Upper lobe of right lung (tissue), 1 donor: ENCODE measurements around the gene DOCK10. TPM values are rescaled to one million over a fixed set of nuclear protein-coding genes. Genes with fewer than 3 reads are reported as not detected.

Experiments used
- ATAC-seq: fragments of 200-7000 bp; cut with Tn5 transposase; one replicate; pipeline ENCODE4 v1.9.1; 2020; ENCODE audit warnings: mild to moderate bottlenecking, moderate library complexity
- DNase-seq: peaks from one replicate; pipeline ENCODE4 v3.0.0-alpha.2; 2020
- H3K27ac ChIP-seq: fragments of 200-600 bp; one replicate; pipeline ENCODE4 v1.8.0; 2022
- H3K27me3 ChIP-seq: fragments of 200-600 bp; one replicate; pipeline ENCODE4 v1.8.0; 2022; ENCODE audit warnings: mild to moderate bottlenecking
- H3K36me3 ChIP-seq: fragments of 200-600 bp; one replicate; pipeline ENCODE4 v1.8.0; 2022
- H3K4me1 ChIP-seq: fragments of 200-600 bp; one replicate; pipeline ENCODE4 v1.8.0; 2022
- H3K4me3 ChIP-seq: fragments of 200-600 bp; one replicate; pipeline ENCODE4 v1.8.0; 2022; ENCODE audit warnings: mild to moderate bottlenecking
- H3K9me3 ChIP-seq: fragments of 200-600 bp; one replicate; pipeline ENCODE4 v1.8.0; 2022
- CTCF ChIP-seq: fragments of 200-600 bp; IDR thresholded peaks from one replicate; pipeline ENCODE4 v1.8.0; 2022; ENCODE audit warnings: antibody characterized with exemption
- intact Hi-C: fragments of 100-400 bp; cut with DNase I; formaldehyde crosslinking; loops from one replicate; pipeline ENCODE4 v1.11.0; 2022
- total RNA-seq: library from RNA; stranded (reverse); fragmentation: NEBNext Ultra II Directional; extraction: Animal tissue kit (Norgen Biotek cat#: 25700); gene quantifications from one replicate; pipeline ENCODE4 v1.2.1, GENCODE V29; 2021
- donor health status: DM: no; HTN: yes; CAD: no; lungs with severe emphysema.

The DOCK10 gene
- total RNA-seq, 1 donor from 2014 or later, result 35.8 TPM

GRCh38 chr2:224774735-224775134 is 267.5 kb downstream of the DOCK10 start:
- Histone ChIP-seq H3K9me3 (no peaks in the 10 kb centered on the region), H3K27ac (no peak overlapping the region), H3K4me1 (no peaks in the 10 kb centered on the region), H3K27me3 (no peaks in the 10 kb centered on the region), H3K4me3 (no peak overlapping the region), H3K36me3 (peaks cover 25% of the 10 kb centered on the region)
- TF ChIP-seq CTCF, result no peak
- intact Hi-C loops, result no loop called here
- DNase-seq, result no peak
- ATAC-seq, result no peak

- ATAC-seq, result no peak
- Histone ChIP-seq H3K9me3 (no peaks in the 10 kb centered on the region), H3K4me3 (no peak overlapping the region), H3K4me1 (no peaks in the 10 kb centered on the region), H3K36me3 (peaks cover 33% of the 10 kb centered on the region), H3K27me3 (no peaks in the 10 kb centered on the region), H3K27ac (no peak overlapping the region)
- no peak for DNase-seq
- TF ChIP-seq CTCF, result no peak
- intact Hi-C loops, result no loop called here
Observed at GRCh38 chr2:224772494-224772893, 269.8 kb downstream of the DOCK10 start.

GRCh38 chr2:224769489-224769888 is 272.8 kb downstream of the DOCK10 start:
- ATAC-seq, result no peak
- Histone ChIP-seq H3K27me3 (no peaks in the 10 kb centered on the region), H3K4me1 (no peaks in the 10 kb centered on the region), H3K4me3 (no peak overlapping the region), H3K36me3 (peaks cover 32% of the 10 kb centered on the region), H3K27ac (no peak overlapping the region), H3K9me3 (no peaks in the 10 kb centered on the region)
- TF ChIP-seq CTCF, result no peak
- no peak for DNase-seq
- intact Hi-C loops, result no loop called here

GRCh38 chr2:224764565-224765236 is 277.6 kb downstream of the DOCK10 start:
- H3K4me3 ChIP-seq, result no peak overlapping the region
- H3K9me3 ChIP-seq, result no peaks in the 10 kb centered on the region
- H3K36me3 ChIP-seq, result peaks cover 14% of the 10 kb centered on the region
- H3K27ac ChIP-seq, result no peak overlapping the region
- intact Hi-C loops, result no loop called here
- no peak for DNase-seq
- no peak for TF ChIP-seq CTCF
- H3K4me1 ChIP-seq, result no peaks in the 10 kb centered on the region
- no peaks in the 10 kb centered on the region for H3K27me3 ChIP-seq
- no peak for ATAC-seq

GRCh38 chr2:224757934-224758548 is 284.2 kb downstream of the DOCK10 start:
- TF ChIP-seq CTCF, result no peak
- intact Hi-C loops, result no loop called here
- H3K9me3 ChIP-seq, result peaks cover 6% of the 10 kb centered on the region
- no peak overlapping the region for H3K4me3 ChIP-seq
- ATAC-seq (no peak), DNase-seq (no peak)
- H3K4me1 ChIP-seq, result no peaks in the 10 kb centered on the region
- no peak overlapping the region for H3K27ac ChIP-seq
- H3K27me3 ChIP-seq, result no peaks in the 10 kb centered on the region
- no peaks in the 10 kb centered on the region for H3K36me3 ChIP-seq
